CD4-positive, alpha-beta T cell treated with Interleukin-15 for 4 hours (primary cell): ENCODE results near the gene FGD4.

Source experiments
- DNase-seq: peaks from one replicate; pipeline ENCODE4 v3.0.0-alpha.2; 2020; ENCODE audit warnings: low spot score

FGD4 gene

DNA sequence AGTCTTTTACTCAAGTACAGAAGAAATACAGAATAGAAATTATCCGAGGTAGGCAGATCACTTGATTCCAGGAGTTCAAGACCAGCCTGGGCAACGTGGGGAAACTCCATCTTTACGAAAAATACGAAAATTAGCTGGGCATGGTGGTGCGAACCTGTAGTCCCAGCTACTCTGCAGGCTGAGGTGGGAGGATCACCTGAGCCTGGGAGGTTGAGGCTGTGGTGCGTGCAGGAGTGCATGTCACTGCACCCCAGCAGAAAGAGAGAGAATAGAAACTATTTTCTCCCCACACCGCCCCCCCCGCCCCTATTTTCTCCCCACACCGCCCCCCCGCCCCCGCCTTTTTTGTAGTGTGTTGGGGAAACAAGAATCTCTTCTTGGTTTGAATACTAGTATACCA lies 281.9 kb downstream of the FGD4 start:
- no peak for DNase-seq

DNA sequence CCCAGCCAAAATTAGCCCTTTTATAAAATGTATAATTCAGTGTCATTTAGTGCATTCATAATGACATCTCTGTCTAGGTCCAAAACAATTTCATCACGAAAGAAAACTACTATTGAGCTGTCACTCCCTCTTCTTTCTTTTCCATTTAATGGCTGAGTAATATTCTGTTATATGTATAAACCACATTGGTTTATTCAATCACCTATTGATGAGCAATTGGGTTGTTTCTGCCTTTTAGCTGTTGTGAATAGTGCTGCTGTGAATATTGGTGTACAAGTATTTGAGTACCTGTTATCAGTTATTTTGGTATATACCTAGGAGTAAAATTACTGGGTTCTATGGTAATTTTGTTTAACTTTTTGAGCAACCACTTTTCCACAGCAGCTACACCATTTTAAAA lies 287.0 kb downstream of the FGD4 start:
- no peak for DNase-seq

DNA sequence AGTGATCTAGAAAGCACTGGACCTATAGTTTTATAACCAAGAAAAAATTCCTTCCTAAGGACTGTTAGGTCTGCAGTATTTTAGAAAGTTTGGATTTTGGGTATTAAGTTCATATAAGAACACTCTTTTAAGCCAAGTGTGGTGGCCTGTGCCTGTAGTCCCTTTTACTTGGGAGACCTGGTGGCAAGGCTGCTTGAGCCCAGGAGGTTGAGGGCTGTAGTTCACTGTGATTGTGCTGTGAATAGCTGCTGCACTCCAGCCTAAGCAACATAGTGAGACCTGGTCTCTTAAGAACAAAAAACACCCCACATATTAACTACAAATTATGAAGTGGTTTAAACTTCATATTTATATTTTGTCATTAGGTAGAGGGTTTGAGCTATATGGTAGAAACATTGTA lies 289.4 kb downstream of the FGD4 start:
- DNase-seq: no peak

DNA sequence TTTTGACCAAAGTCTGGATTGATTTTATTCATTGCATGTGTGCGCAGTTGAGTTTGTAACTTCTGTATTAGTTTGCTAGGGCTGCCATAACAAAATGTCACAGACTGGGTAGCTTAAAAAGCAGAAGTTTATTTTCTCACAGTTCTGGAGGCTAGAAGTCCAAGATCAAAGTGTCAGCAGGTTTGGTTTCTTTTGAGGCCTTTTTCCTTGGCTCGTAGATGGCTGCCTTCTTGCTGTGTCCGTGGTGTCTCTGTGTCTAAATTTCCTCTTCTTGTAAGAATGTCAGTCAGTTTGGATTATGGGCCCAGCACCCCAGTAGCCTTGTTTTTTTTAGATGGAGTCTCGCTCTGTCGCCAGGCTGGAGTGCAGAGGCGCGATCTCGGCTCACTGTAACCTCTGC lies 291.6 kb downstream of the FGD4 start:
- DNase-seq: no peak

DNA sequence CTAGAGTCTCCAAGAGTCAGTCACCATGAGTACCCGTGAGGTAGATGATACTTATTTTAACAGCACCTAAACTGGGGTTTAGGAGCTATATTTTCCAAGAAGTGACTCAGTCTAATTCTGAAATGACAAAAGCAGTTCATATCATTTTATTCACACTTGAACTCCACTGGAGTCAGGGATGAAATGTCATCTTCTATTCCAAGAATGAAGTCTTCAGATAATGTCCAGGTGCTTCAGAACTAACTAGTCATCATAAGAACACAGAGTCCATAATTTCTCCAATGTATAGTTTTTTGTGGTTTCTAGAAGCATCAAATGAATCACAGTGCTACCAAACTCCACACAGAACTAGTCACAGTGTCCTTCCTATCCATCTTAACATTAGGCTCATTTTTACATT lies 293.0 kb downstream of the FGD4 start:
- DNase-seq: no peak

DNA sequence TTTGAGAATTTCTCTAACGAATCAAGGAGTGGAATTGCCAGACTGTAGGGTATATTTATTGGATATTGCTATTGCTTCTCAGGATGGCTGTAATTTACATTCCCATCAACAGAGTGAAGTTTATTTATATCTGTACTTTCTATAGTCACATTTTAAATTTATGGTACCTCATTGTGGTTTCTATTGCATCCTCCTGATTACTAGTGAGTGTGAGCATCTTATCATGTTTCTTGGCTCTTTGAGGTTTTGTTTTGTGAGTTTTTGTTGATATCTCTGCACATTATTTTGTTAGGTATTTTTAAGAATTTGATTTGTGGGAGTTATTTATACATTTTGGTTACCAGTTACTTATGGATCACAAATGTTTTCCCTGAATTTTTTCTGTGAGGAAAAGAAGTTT lies 293.7 kb downstream of the FGD4 start:
- no peak for DNase-seq
